Measurements from ENCODE around the gene FNDC8.
"Not testable (repeated sequence)": the region's sequence is repeated elsewhere in the genome, so short reads cannot be mapped to it uniquely, and the experiment has no call there.

DNA sequence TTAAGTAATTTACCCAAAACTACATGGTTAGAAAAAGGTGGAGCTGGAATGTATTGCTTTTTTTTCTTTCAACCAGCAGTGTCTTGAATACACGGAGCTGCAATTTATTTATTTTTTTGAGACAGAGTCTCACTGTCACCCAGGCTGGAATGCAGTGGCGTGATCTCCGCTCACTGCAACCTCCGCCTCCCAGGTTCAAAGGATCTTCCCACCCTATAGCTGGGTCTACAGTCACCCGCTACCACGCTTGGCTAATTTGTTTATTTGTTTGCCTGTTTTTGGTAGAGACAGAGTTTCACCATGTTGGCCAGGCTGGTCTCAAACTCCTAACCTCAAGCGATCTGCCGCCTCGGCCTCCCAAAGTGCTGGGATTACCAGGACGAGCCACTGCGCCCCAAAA lies 30.7 kb upstream of the FNDC8 start:
- TF ChIP-seq, protein P1, sequence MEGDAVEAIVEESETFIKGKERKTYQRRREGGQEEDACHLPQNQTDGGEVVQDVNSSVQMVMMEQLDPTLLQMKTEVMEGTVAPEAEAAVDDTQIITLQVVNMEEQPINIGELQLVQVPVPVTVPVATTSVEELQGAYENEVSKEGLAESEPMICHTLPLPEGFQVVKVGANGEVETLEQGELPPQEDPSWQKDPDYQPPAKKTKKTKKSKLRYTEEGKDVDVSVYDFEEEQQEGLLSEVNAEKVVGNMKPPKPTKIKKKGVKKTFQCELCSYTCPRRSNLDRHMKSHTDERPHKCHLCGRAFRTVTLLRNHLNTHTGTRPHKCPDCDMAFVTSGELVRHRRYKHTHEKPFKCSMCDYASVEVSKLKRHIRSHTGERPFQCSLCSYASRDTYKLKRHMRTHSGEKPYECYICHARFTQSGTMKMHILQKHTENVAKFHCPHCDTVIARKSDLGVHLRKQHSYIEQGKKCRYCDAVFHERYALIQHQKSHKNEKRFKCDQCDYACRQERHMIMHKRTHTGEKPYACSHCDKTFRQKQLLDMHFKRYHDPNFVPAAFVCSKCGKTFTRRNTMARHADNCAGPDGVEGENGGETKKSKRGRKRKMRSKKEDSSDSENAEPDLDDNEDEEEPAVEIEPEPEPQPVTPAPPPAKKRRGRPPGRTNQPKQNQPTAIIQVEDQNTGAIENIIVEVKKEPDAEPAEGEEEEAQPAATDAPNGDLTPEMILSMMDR (IDR thresholded peaks at IDR 0.05), result not testable (repeated sequence)
- not testable (repeated sequence) for TF ChIP-seq POLR2AphosphoS5 (IDR thresholded peaks at IDR 0.05); POLR2A (IDR thresholded peaks at IDR 0.05); EP300 (IDR thresholded peaks at IDR 0.05; ENCODE audit: low read depth)

Data from transverse colon (tissue), 4 donors.